Heart left ventricle (tissue), 16 donors: ENCODE data around the gene RBM47. TPM values are rescaled to one million over a fixed set of nuclear protein-coding genes. Genes with fewer than 3 reads are reported as not detected.

Experiments
- ATAC-seq, 4 donors: fragments of 200-7000 bp; cut with Tn5 transposase; one replicate each; pipeline ENCODE4 v1.9.1; 2020 to 2022; ENCODE audit warnings: moderate library complexity in 4 of 4, mild to moderate bottlenecking in 3 of 4, moderate number of reproducible peaks in 1 of 4
- DNase-seq, 5 donors: peaks; one replicate each; pipeline ENCODE4 v3.0.0-alpha.2; 2020
- H3K27ac ChIP-seq, 12 donors: fragments of 200-600 bp; sonication (generic) in 4 of 12; one replicate each; pipeline versions ENCODE4 v1.5.0 to v1.8.0; 2016 to 2022; ENCODE audit warnings: mild to moderate bottlenecking in 2 of 12
- H3K27me3 ChIP-seq, 9 donors: fragments of 200-600 bp; sonication (generic) in 2 of 9; one replicate each; pipeline versions ENCODE4 v1.5.1 to v1.8.0; 2016 to 2022; ENCODE audit warnings: mild to moderate bottlenecking in 3 of 9
- H3K36me3 ChIP-seq, 9 donors: fragments of 200-600 bp; sonication (generic) in 2 of 9; one replicate each; pipeline versions ENCODE4 v1.5.0 to v1.8.0; 2018 to 2022; ENCODE audit warnings: mild to moderate bottlenecking in 2 of 9
- H3K4me1 ChIP-seq, 12 donors: fragments of 200-600 bp; sonication (generic) in 4 of 12; one replicate each; pipeline versions ENCODE4 v1.5.0 to v1.8.0; 2016 to 2022; ENCODE audit warnings: mild to moderate bottlenecking in 3 of 12
- H3K4me3 ChIP-seq, 12 donors: fragments of 200-600 bp; sonication (generic) in 4 of 12; one replicate each; pipeline versions ENCODE4 v1.5.0 to v1.8.0; 2017 to 2022; ENCODE audit warnings: mild to moderate bottlenecking in 9 of 12, moderate library complexity in 4 of 12
- H3K9me3 ChIP-seq, 12 donors: fragments of 200-600 bp; sonication (generic) in 4 of 12; one replicate each; pipeline versions ENCODE4 v1.5.0 to v1.8.0; 2016 to 2022; ENCODE audit warnings: mild to moderate bottlenecking in 1 of 12
- CTCF ChIP-seq, 12 donors: fragments of 200-600 bp; sonication (generic) in 4 of 12; IDR thresholded peaks; one replicate each; pipeline versions ENCODE4 v1.5.0 to v1.8.0; 2018 to 2022; ENCODE audit warnings: antibody characterized with exemption in 12 of 12, mild to moderate bottlenecking in 5 of 12
- POLR2A ChIP-seq, 2 donors: fragments of 450-650 bp; IDR thresholded peaks; one replicate each; pipeline ENCODE4 v1.6.1; 2017; ENCODE audit warnings: antibody characterized with exemption in 2 of 2, mild to moderate bottlenecking in 2 of 2, moderate library complexity in 2 of 2
- WGBS, 4 donors: extraction: QIAGEN DNeasy Blood & Tissue Kit in 2 of 4; methylation state at CpG; one replicate each; pipeline versions ENCODE4 v1.1.5 to v1.1.7; 2013 to 2018; 5-methylcytosine and 5-hydroxymethylcytosine counted together
- intact Hi-C, 10 donors: fragments of 100-400 bp; cut with DNase I; formaldehyde crosslinking; loops; one replicate each; pipeline versions ENCODE4 v1.11.1 to v1.14.2; 2022
- polyA plus RNA-seq, 2 donors: library from polyadenylated mRNA; stranded (reverse); fragments of 200-250 nt; gene quantifications; one replicate each; pipeline ENCODE4 v1.2.3, GENCODE V29; 2013
- total RNA-seq, 9 donors: library from RNA; depleted of rRNA in 2 of 9; stranded (reverse); fragments of >200 nt in 2 of 9; fragmentation: NEBNext Ultra II Directional in 3 of 9; extraction: Animal tissue kit (Norgen Biotek cat#: 25700) in 3 of 9; gene quantifications; one replicate each; pipeline versions ENCODE4 v1.1.0 to v1.2.4, GENCODE V29; 2016 to 2023
- donor health status: ischemic (EF 13 %, LVEDD 7.1; RV severe dilation, severe dysfunction).
- donor health status: healthy with polysubstance abuse.
- donor health status: DM: no; HTN: yes; CAD: no.
- donor health status: DM: no; HTN: no; CAD: no.
- donor health status: ischemic (EF 25% LVEDD 6.9; RV normal size, moderate dysfunction).
- donor health status: ischemic (EF 25% LVEDD 5.7; RV mildly dilated, moderate dysfunction).
- donor health status: healthy.
- donor health status: DM: yes; HTN: yes; CAD: no.
- donor health status: ischemic (EF 35%, LVEDD 5.7; RV mildly dilated, moderate dysfunction).
- donor health status: nonischemic (EF 11% LVEDD 7.7; RV severe dilation, severe dysfunction).
- donor health status: DM: yes; HTN: yes; CAD: no.
- donor health status: PGD.
- donor health status: ischemic (EF 29% LVEDD 5.4; RV normal size, mild dysfunction).
- donor health status: nonischemic (EF 23%, LVEDD 6.1; RV moderate dilation, normal function).

RBM47 gene
- total and polyA plus RNA-seq, 11 donors = 0.50 to 29.9 (median 3.5) TPM

GRCh38 chr4:40526741-40527140 lies 102.9 kb downstream of the RBM47 start:
- TF ChIP-seq CTCF (IDR thresholded peaks at IDR 0.05) = no peak
- TF ChIP-seq POLR2A (IDR thresholded peaks at IDR 0.05) = no peak
- Histone ChIP-seq H3K4me1 (peaks cover 0 to 22% (median 4%) of the 10 kb centered on the region in 12 donors), H3K36me3 (no peaks in the 10 kb centered on the region), H3K4me3 (no peak overlapping the region), H3K27ac (peak overlapping the region in 1 of 12 donors; percentile 33), H3K9me3 (no peaks in the 10 kb centered on the region), H3K27me3 (no peaks in the 10 kb centered on the region)
- intact Hi-C loops = no loop called here
- 52 to 79% (median 59%) methylated on average over 1 of the region's 1 CpG for WGBS, 4 donors
- DNase-seq = no peak
- ATAC-seq = peak in 3 of 4 donors; percentile 42 to 70 (median 57)

GRCh38 chr4:40525752-40526598 lies 103.7 kb downstream of the RBM47 start:
- Histone ChIP-seq H3K9me3 (no peaks in the 10 kb centered on the region), H3K36me3 (no peaks in the 10 kb centered on the region), H3K4me1 (peaks cover 0 to 22% (median 4%) of the 10 kb centered on the region in 12 donors), H3K27ac (peak overlapping the region in 11 of 12 donors; percentile 9 to 71 (median 51)), H3K4me3 (no peak overlapping the region), H3K27me3 (no peaks in the 10 kb centered on the region)
- ATAC-seq (peak; percentile 51 to 87 (median 75)), DNase-seq (peak in 2 of 5 donors; percentile 17 to 25)
- 62 to 74% (median 68%) methylated on average over 8 of the region's 8 CpGs for WGBS, 4 donors
- TF ChIP-seq POLR2A (IDR thresholded peaks at IDR 0.05) = no peak
- TF ChIP-seq CTCF (IDR thresholded peaks at IDR 0.05) = no peak
- intact Hi-C loops = no loop called here

GRCh38 chr4:40524366-40525041 lies 105.2 kb downstream of the RBM47 start:
- 60 to 72% (median 65%) methylated on average over 11 of the region's 11 CpGs for WGBS, 4 donors

More at GRCh38 chr4:40524366-40525041, 105.2 kb downstream of the RBM47 start:
- Histone ChIP-seq H3K9me3 (no peaks in the 10 kb centered on the region), H3K36me3 (no peaks in the 10 kb centered on the region), H3K27me3 (no peaks in the 10 kb centered on the region), H3K4me1 (peaks cover 0 to 22% (median 4%) of the 10 kb centered on the region in 12 donors), H3K4me3 (no peak overlapping the region), H3K27ac (peak overlapping the region in 1 of 12 donors; percentile 37)
- no peak for TF ChIP-seq POLR2A (IDR thresholded peaks at IDR 0.05)
- TF ChIP-seq CTCF (IDR thresholded peaks at IDR 0.05) = no peak
- peak in 2 of 5 donors; percentile 19 to 38 for DNase-seq
- intact Hi-C loops = no loop called here
- ATAC-seq = peak in 1 of 4 donors; percentile 56
